SJCRH30 (cell line): ENCODE measurements around the gene UQCRC1. TPM values are rescaled to one million over a fixed set of nuclear protein-coding genes. Genes with fewer than 3 reads are reported as not detected.

Experiments
- DNase-seq, 2 experiments: peaks; one replicate each; pipeline ENCODE4 v3.0.0-alpha.2; 2015 to 2020
- H3K27ac ChIP-seq: fragments of 250-450 bp; sonication (Bioruptor Pico); 2 replicates; pipeline ENCODE4 v1.5.1; 2020; ENCODE audit warnings: mild to moderate bottlenecking, moderate library complexity
- H3K27me3 ChIP-seq: fragments of 250-450 bp; sonication (Bioruptor Pico); 2 replicates; pipeline ENCODE4 v1.5.1; 2020; ENCODE audit warnings: mild to moderate bottlenecking, moderate library complexity
- H3K36me3 ChIP-seq: fragments of 250-450 bp; sonication (Bioruptor Pico); 2 replicates; pipeline ENCODE4 v1.5.1; 2020; ENCODE audit warnings: mild to moderate bottlenecking, moderate library complexity
- H3K4me1 ChIP-seq: fragments of 250-450 bp; sonication (Bioruptor Pico); 2 replicates; pipeline ENCODE4 v1.5.1; 2020; ENCODE audit warnings: mild to moderate bottlenecking, moderate library complexity
- H3K4me3 ChIP-seq: fragments of 250-450 bp; sonication (Bioruptor Pico); 2 replicates; pipeline ENCODE4 v1.5.1; 2020; ENCODE audit warnings: mild to moderate bottlenecking, moderate library complexity
- H3K9me3 ChIP-seq: fragments of 250-450 bp; sonication (Bioruptor Pico); replicated peaks from 2 replicates; pipeline ENCODE4 v1.5.1; 2020; ENCODE audit warnings: mild to moderate bottlenecking, moderate library complexity
- total RNA-seq: library from RNA; depleted of rRNA; stranded (reverse); fragments of >200 nt; shearing (Covaris generic); gene quantifications from 2 replicates; pipeline ENCODE4 v1.2.3, GENCODE V29; 2014; rRNA removed

Gene UQCRC1
- 137 and 162 TPM in 2 replicates for total RNA-seq

GRCh38 chr3:48609088-48610005, at the start of gene UQCRC1:
Gene UQCRC1, minus strand, starts transcription at chr3:48609646. Its CDS starts 26 bp downstream, at chr3:48609620.
- Histone ChIP-seq H3K4me1 (peaks cover 6% of the 10 kb centered on the region), H3K9me3 (no peaks in the 10 kb centered on the region), H3K36me3 (peaks cover 21% of the 10 kb centered on the region), H3K4me3 (peak within 1 kb of the TSS; percentile 81), H3K27ac (peak within 1 kb of the TSS; percentile 57), H3K27me3 (no peaks in the 10 kb centered on the region)
- peak; percentile 90 to 93 for DNase-seq

DNA sequence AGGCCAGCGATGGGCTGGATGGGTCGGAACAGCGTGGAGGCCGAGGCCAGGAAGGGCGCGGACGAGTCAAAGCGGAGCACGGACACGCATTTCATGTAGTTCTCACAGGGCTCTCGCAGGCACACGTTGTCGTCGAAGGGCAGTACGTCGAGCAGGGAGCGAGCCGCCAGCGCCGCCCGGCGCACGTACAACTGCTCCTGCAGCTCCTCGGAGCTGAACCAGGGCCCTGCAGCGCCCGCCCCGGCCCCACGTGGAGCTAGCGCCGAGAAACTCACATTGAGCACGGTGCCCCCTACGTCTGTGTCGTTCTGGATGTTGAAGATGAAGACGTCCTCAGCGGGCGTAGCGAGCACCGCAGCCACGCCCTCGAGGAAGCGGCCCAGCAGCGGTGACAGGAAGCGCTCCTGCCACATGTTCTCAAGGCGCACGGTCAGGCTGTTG, 47.4 kb upstream of the UQCRC1 start:
- no peak overlapping the region for H3K4me3 ChIP-seq
- H3K4me1 ChIP-seq: no peaks in the 10 kb centered on the region
- H3K36me3 ChIP-seq: no peaks in the 10 kb centered on the region
- no peak overlapping the region for H3K27ac ChIP-seq
- DNase-seq: no peak
- H3K27me3 ChIP-seq: no peaks in the 10 kb centered on the region
- H3K9me3 ChIP-seq: peaks cover 1% of the 10 kb centered on the region; the same call in 1 of the 2 replicates

GRCh38 chr3:48656061-48656840, 46.8 kb upstream of the UQCRC1 start:
- no peak overlapping the region for H3K27ac ChIP-seq
- H3K9me3 ChIP-seq: no peaks in the 10 kb centered on the region
- no peaks in the 10 kb centered on the region for H3K36me3 ChIP-seq
- no peaks in the 10 kb centered on the region for H3K4me1 ChIP-seq
- no peak for DNase-seq
- H3K27me3 ChIP-seq: no peaks in the 10 kb centered on the region
- H3K4me3 ChIP-seq: no peak overlapping the region

DNA sequence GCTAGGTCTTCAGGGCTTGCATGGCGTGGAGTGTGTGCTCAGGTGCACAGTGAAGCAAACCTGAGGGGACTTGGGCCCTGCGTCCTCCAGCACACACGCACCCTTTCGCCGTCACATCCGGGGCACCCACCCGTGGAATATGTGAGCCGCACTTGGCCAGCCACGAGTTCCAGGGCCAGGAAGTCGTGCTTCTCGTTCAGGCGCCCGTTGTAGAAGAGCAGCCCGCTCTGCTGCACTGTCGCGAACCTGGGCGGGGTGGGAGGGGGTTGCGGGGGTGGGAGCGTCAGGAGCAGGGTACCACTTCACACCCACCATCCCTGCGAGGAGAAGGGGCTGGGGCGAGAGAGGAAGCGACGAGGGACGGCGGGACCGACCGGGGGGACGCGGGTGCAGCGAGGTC, 46.2 kb upstream of the UQCRC1 start:
- Histone ChIP-seq H3K4me3 (no peak overlapping the region), H3K9me3 (no peaks in the 10 kb centered on the region), H3K4me1 (no peaks in the 10 kb centered on the region), H3K27me3 (no peaks in the 10 kb centered on the region), H3K36me3 (no peaks in the 10 kb centered on the region), H3K27ac (no peak overlapping the region)
- no peak for DNase-seq

GRCh38 chr3:48655063-48655462, 45.6 kb upstream of the UQCRC1 start:
- no peaks in the 10 kb centered on the region for H3K36me3 ChIP-seq
- H3K4me1 ChIP-seq: no peaks in the 10 kb centered on the region
- no peaks in the 10 kb centered on the region for H3K9me3 ChIP-seq
- H3K4me3 ChIP-seq: no peak overlapping the region
- no peak overlapping the region for H3K27ac ChIP-seq
- no peaks in the 10 kb centered on the region for H3K27me3 ChIP-seq
- DNase-seq: no peak

DNA sequence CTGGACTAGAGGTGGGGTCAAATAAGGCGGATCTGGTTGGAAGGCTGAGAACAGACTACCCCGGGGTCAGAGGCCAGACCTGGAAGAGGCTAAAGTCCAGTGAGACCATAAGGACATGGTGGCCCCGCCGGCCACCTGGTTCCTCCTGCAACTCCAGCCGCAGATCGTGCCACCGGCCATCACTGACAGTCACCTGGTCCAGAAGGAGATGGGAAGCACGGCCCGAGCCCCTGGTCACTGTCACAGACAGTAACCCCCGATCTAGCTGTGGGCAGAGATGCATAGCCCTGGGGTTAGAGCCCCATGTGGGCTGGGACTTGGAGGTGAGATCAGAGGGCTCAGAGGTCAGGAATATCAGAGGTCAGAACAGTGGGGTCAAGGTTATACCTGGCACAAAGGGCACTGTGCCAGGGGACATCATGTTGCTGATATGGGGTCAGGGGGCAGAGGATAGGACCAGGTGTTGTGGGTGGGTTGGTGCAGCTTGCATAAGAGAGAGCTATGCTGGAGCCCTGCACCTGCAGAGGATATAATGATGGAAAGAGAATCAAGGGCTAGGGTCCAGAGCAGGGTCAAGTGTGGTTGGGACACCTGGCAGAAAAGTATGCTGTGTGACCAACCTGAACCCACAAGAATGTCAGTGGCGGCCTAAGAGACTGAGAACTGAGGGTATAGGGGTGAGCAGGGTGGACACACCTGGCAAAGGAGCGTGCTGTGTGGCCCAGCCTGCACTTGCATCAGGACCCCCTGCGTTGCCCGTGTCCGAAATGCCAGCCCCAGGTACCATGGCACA, 43.7 kb upstream of the UQCRC1 start:
- H3K4me1 ChIP-seq: no peaks in the 10 kb centered on the region
- DNase-seq: no peak
- no peak overlapping the region for H3K27ac ChIP-seq
- no peaks in the 10 kb centered on the region for H3K36me3 ChIP-seq
- no peaks in the 10 kb centered on the region for H3K9me3 ChIP-seq
- no peak overlapping the region for H3K4me3 ChIP-seq
- no peaks in the 10 kb centered on the region for H3K27me3 ChIP-seq

- Histone ChIP-seq H3K9me3 (no peaks in the 10 kb centered on the region), H3K27me3 (no peaks in the 10 kb centered on the region), H3K36me3 (no peaks in the 10 kb centered on the region), H3K27ac (no peak overlapping the region), H3K4me1 (no peaks in the 10 kb centered on the region), H3K4me3 (no peak overlapping the region)
- DNase-seq: no peak
Observed at GRCh38 chr3:48651771-48652170, 42.3 kb upstream of the UQCRC1 start.

- no peak overlapping the region for H3K27ac ChIP-seq
- no peaks in the 10 kb centered on the region for H3K4me1 ChIP-seq
- no peaks in the 10 kb centered on the region for H3K36me3 ChIP-seq
- H3K4me3 ChIP-seq: no peak overlapping the region
- no peaks in the 10 kb centered on the region for H3K9me3 ChIP-seq
- no peak for DNase-seq
- no peaks in the 10 kb centered on the region for H3K27me3 ChIP-seq
Observed at GRCh38 chr3:48650723-48651122, 41.3 kb upstream of the UQCRC1 start.

- no peaks in the 10 kb centered on the region for H3K36me3 ChIP-seq
- H3K4me1 ChIP-seq: no peaks in the 10 kb centered on the region
Observed at GRCh38 chr3:48648188-48648850, 38.9 kb upstream of the UQCRC1 start.

DNA sequence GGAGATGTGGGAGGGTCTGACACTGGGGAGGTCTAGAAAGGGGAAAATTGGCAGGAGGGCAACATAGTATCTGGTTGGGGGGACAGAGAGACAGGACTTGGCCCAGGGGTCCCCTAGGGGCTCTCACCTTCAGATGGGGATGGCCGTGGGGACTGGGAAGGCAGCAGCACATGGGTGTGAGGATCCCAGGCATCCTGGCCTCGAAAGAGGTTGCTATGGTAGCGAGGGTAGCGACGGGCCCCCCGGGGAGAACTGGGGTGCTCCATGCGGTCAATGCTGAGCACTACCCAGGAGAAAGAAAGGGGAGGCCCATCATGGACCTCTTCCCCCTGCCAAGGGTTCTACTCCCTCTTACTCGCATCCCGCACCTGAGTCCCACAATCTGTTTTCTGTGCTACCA, 38.3 kb upstream of the UQCRC1 start:
- no peak for DNase-seq
- Histone ChIP-seq H3K9me3 (no peaks in the 10 kb centered on the region), H3K36me3 (no peaks in the 10 kb centered on the region), H3K4me3 (no peak overlapping the region), H3K27ac (no peak overlapping the region), H3K27me3 (no peaks in the 10 kb centered on the region), H3K4me1 (no peaks in the 10 kb centered on the region)

More at GRCh38 chr3:48648188-48648850, 38.9 kb upstream of the UQCRC1 start:
- H3K27ac ChIP-seq: no peak overlapping the region
- H3K27me3 ChIP-seq: no peaks in the 10 kb centered on the region
- H3K9me3 ChIP-seq: no peaks in the 10 kb centered on the region
- no peak for DNase-seq
- no peak overlapping the region for H3K4me3 ChIP-seq

DNA sequence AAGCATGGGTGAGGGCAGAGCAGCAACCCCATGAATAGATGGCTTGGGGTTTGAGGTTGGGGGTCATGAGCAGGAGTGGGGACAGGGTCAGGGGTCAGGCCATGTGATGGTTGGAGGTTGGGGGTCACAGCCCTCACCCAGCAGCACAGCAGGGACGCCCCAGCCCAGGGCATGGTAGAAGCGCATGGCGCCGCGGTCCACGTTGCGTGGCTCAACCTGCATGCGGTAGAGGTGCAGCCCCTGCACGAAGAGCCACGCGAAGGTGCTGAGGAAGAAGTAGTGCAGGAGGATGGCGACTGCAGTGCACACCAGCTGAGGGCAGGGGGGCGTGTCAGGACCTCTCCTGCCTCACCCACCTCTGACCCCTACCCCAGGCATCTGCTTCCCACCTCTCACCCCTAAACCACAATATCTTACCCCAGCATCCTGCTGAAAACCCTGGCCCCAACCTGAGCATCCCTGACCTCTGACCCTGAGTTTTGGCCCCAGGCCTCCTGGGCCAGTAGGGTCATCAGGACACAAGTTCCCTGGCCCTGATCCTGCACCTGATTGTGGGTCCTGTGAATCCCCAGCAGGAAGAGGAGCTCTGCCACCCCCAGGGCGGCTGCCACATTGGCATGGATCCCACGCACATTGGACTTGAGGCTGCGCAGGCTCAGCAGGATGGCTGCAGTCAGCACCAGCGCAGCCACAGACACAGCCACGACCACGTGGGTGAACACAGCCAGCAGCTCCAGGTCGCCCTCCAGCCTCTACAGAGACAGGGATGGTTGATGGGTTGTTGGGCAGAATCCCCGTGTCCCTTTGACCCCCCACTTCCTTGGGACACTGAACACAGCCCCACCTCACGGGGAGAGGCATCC, 35.7 kb upstream of the UQCRC1 start:
- no peak for DNase-seq
- Histone ChIP-seq H3K36me3 (no peaks in the 10 kb centered on the region), H3K4me1 (no peaks in the 10 kb centered on the region), H3K9me3 (no peaks in the 10 kb centered on the region), H3K27ac (no peak overlapping the region), H3K4me3 (no peak overlapping the region), H3K27me3 (no peaks in the 10 kb centered on the region)

- no peak overlapping the region for H3K4me3 ChIP-seq
- H3K27ac ChIP-seq: no peak overlapping the region
- H3K4me1 ChIP-seq: no peaks in the 10 kb centered on the region
- H3K36me3 ChIP-seq: no peaks in the 10 kb centered on the region
- H3K27me3 ChIP-seq: no peaks in the 10 kb centered on the region
- H3K9me3 ChIP-seq: no peaks in the 10 kb centered on the region
- no peak for DNase-seq
Observed at GRCh38 chr3:48642605-48643004, 33.2 kb upstream of the UQCRC1 start.

GRCh38 chr3:48641396-48641795, 31.9 kb upstream of the UQCRC1 start:
- H3K4me1 ChIP-seq: 0 out of 2 replicates have a peak, but pooled peaks cover 6% of the 10 kb centered on the region
- no peak overlapping the region for H3K4me3 ChIP-seq
- H3K27me3 ChIP-seq: no peaks in the 10 kb centered on the region
- H3K9me3 ChIP-seq: no peaks in the 10 kb centered on the region
- DNase-seq: no peak
- H3K36me3 ChIP-seq: no peaks in the 10 kb centered on the region
- H3K27ac ChIP-seq: no peak overlapping the region
